Measurements from ENCODE around the gene LONP1. TPM values are rescaled to one million over a fixed set of nuclear protein-coding genes. Genes with fewer than 3 reads are reported as not detected.
"Not testable (repeated sequence)": the region's sequence is repeated elsewhere in the genome, so short reads cannot be mapped to it uniquely, and the experiment has no call there.

LONP1 gene
- total RNA-seq, 1 experiment from 2014 or later: 180 TPM

DNA sequence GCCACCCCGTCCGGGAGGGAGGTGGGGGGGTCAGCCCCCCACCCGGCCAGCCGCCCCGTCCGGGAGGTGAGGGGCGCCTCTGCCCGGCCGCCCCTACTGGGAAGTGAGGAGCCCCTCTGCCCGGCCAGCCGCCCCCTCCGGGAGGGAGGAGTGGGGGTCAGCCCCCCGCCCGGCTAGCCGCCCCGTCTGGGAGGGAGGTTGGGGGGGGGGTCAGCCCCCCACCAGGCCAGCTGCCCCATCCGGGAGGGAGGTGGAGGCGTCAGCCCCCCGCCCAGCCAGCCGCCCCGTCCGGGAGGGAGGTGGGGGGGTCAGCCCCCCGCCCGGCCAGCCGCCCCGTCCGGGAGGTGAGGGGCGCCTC is 17.9 kb downstream of the LONP1 start:
- H3K27me3 ChIP-seq (ENCODE audit: insufficient read depth, low read length); H4K20me1 ChIP-seq (ENCODE audit: insufficient read depth); H3K4me3 ChIP-seq (replicated peaks in 1 of 2; ENCODE audit: low read depth in 1 of 2, low read length in 2 of 2); CTCF ChIA-PET; H2AFZ ChIP-seq (ENCODE audit: low read depth, low read length, poor library complexity, severe bottlenecking); H3K4me2 ChIP-seq (ENCODE audit: low read length); H3K9me3 ChIP-seq (ENCODE audit: control insufficient read depth in 1 of 2, insufficient read depth in 1 of 2, low read depth in 1 of 2, low read length in 2 of 2); H3K4me1 ChIP-seq (ENCODE audit: control insufficient read depth in 1 of 2, insufficient read depth in 2 of 2, low read length in 2 of 2); H3K9me2 ChIP-seq (ENCODE audit: insufficient read depth); POLR2A ChIA-PET; ATAC-seq; H3K27ac ChIP-seq (ENCODE audit: low read depth, low read length); RAD21 ChIA-PET (ENCODE audit: low non-redundant PET in 1 of 2, low total read pairs in 2 of 2, uncharacterized antibody in 2 of 2, unreplicated experiment in 2 of 2); BruUV-seq (replicated peaks); DNase-seq (ENCODE audit: low read depth, low spot score); intact Hi-C loops (cut with micrococcal nuclease); H3K9ac ChIP-seq (ENCODE audit: low read length): not testable (repeated sequence)
- H3K79me2 ChIP-seq (ENCODE audit: insufficient read depth, low read length): peaks cover 20% of the 10 kb centered on the region; the same call in 1 of the 2 replicates
- H3K36me3 ChIP-seq (ENCODE audit: control insufficient read depth in 1 of 2, insufficient read depth in 2 of 2, low read length in 2 of 2): peaks cover 21 to 51% of the 10 kb centered on the region in 2 experiments; a peak in 3 of 4 replicates

DNA sequence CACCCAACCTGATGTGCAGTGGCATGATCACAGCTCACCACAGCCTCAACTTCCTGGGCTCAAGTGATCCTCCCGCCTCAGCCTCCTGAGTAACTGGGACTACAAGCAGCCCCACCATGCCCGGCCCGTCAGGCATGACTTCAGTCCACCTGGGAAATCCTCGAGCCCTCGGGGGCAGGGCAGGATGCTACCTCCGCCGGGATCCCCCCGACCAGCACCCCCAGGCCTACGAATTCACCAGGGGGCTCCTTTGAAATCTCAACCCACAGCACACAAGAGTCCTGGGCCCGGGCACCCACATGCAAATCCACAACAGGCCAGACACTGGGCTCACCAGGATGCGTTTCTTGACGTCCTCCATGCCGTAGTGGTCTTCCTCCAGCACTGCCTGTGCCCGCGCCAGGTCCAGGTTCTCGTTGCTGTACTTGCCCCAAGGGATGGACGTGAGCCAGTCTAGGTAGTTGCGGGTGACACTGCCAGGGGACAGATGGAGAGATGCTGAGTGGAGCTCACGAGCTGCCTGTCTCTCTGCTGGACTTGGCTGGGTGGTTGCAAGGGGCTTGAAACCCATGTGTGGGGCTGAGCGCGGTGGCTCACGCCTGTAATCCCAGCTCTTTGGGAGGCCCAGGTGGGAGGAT is 19.4 kb downstream of the LONP1 start:
- Histone ChIP-seq H3K4me3 (replicated peaks in 1 of 2; ENCODE audit: low read depth in 1 of 2, low read length in 2 of 2) (no peak overlapping the region), H3K79me2 (ENCODE audit: insufficient read depth, low read length) (peaks cover 20% of the 10 kb centered on the region), H3K9ac (ENCODE audit: low read length) (no peak overlapping the region), H3K36me3 (ENCODE audit: control insufficient read depth in 1 of 2, insufficient read depth in 2 of 2, low read length in 2 of 2) (peaks cover 17 to 46% of the 10 kb centered on the region in 2 experiments; a peak in 3 of 4 replicates), H3K27ac (ENCODE audit: low read depth, low read length) (no peak overlapping the region), H3K27me3 (ENCODE audit: insufficient read depth, low read length) (no peaks in the 10 kb centered on the region), H4K20me1 (ENCODE audit: insufficient read depth) (no peaks in the 10 kb centered on the region), H3K4me1 (ENCODE audit: control insufficient read depth in 1 of 2, insufficient read depth in 2 of 2, low read length in 2 of 2) (no peaks in the 10 kb centered on the region; a peak in 1 of 4 replicates), H3K4me2 (ENCODE audit: low read length) (no peak overlapping the region), H3K9me3 (ENCODE audit: control insufficient read depth in 1 of 2, insufficient read depth in 1 of 2, low read depth in 1 of 2, low read length in 2 of 2) (no peaks in the 10 kb centered on the region), H2AFZ (ENCODE audit: low read depth, low read length, poor library complexity, severe bottlenecking) (no peak overlapping the region), H3K9me2 (ENCODE audit: insufficient read depth) (no peaks in the 10 kb centered on the region)
- ChIA-PET POLR2A (interaction anchor here (1.1 to 1.5 kb wide), 3 partner anchors 11 to 14 kb away, joined by 3 read pairs; partner anchors contain the start of gene RPL36), CTCF (no interaction called here), RAD21 (ENCODE audit: low non-redundant PET in 1 of 2, low total read pairs in 2 of 2, uncharacterized antibody in 2 of 2, unreplicated experiment in 2 of 2) (no interaction called here)
- no peak for DNase-seq (ENCODE audit: low read depth, low spot score)
- BruUV-seq (replicated peaks): no TSS peak
- intact Hi-C loops (cut with micrococcal nuclease): no loop called here
- no peak for ATAC-seq
- TF ChIP-seq, protein P1, sequence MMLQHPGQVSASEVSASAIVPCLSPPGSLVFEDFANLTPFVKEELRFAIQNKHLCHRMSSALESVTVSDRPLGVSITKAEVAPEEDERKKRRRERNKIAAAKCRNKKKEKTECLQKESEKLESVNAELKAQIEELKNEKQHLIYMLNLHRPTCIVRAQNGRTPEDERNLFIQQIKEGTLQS (IDR thresholded peaks at IDR 0.05): no peak
- TF ChIP-seq ELF1 (IDR thresholded peaks at IDR 0.05; ENCODE audit: borderline replicate concordance, low read depth) (no peak), SIN3A (IDR thresholded peaks at IDR 0.05; ENCODE audit: low read depth) (no peak), FOSL1 (IDR thresholded peaks at IDR 0.05; ENCODE audit: low read depth) (no peak), CEBPB (IDR thresholded peaks at IDR 0.05; ENCODE audit: low read depth) (no peak), ZFX (IDR thresholded peaks at IDR 0.05) (no peak), JUND (IDR thresholded peaks at IDR 0.05) (no peak), SP1 (IDR thresholded peaks at IDR 0.05; ENCODE audit: low read depth) (no peak), YY1 (IDR thresholded peaks at IDR 0.05; ENCODE audit: extremely low read depth, insufficient replicate concordance, low read depth, low read length) (no peak), EGR1 (IDR thresholded peaks at IDR 0.05; ENCODE audit: low read depth) (no peak)
- TF ChIP-seq, protein P2, sequence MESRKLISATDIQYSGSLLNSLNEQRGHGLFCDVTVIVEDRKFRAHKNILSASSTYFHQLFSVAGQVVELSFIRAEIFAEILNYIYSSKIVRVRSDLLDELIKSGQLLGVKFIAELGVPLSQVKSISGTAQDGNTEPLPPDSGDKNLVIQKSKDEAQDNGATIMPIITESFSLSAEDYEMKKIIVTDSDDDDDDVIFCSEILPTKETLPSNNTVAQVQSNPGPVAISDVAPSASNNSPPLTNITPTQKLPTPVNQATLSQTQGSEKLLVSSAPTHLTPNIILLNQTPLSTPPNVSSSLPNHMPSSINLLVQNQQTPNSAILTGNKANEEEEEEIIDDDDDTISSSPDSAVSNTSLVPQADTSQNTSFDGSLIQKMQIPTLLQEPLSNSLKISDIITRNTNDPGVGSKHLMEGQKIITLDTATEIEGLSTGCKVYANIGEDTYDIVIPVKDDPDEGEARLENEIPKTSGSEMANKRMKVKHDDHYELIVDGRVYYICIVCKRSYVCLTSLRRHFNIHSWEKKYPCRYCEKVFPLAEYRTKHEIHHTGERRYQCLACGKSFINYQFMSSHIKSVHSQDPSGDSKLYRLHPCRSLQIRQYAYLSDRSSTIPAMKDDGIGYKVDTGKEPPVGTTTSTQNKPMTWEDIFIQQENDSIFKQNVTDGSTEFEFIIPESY (IDR thresholded peaks at IDR 0.05; ENCODE audit: extremely low read depth, insufficient replicate concordance, low read length): no peak
- TF ChIP-seq, protein P3, sequence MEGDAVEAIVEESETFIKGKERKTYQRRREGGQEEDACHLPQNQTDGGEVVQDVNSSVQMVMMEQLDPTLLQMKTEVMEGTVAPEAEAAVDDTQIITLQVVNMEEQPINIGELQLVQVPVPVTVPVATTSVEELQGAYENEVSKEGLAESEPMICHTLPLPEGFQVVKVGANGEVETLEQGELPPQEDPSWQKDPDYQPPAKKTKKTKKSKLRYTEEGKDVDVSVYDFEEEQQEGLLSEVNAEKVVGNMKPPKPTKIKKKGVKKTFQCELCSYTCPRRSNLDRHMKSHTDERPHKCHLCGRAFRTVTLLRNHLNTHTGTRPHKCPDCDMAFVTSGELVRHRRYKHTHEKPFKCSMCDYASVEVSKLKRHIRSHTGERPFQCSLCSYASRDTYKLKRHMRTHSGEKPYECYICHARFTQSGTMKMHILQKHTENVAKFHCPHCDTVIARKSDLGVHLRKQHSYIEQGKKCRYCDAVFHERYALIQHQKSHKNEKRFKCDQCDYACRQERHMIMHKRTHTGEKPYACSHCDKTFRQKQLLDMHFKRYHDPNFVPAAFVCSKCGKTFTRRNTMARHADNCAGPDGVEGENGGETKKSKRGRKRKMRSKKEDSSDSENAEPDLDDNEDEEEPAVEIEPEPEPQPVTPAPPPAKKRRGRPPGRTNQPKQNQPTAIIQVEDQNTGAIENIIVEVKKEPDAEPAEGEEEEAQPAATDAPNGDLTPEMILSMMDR (IDR thresholded peaks at IDR 0.05 in 2 of 3, conservative IDR thresholded peaks at IDR 0.05 in 1 of 3; ENCODE audit: borderline replicate concordance in 1 of 3, insufficient read depth in 1 of 3, low read depth in 2 of 3, low read length in 2 of 3): no peak
